ENCODE data around the gene KRT82. TPM values are rescaled to one million over a fixed set of nuclear protein-coding genes. Genes with fewer than 3 reads are reported as not detected.

The KRT82 gene
- total and polyA plus RNA-seq, 2 experiments from 2014 or later = not detected

- Mint-ChIP-seq H3K27me3 (ENCODE audit: insufficient read depth, low read depth, poor library complexity) (peaks cover 4% of the 10 kb centered on the region), H3K4me1 (peaks cover 3% of the 10 kb centered on the region; the same call in 1 of the 3 replicates), H3K4me3 (no peak overlapping the region), H3K9me3 (no peaks in the 10 kb centered on the region), H3K36me3 (ENCODE audit: low read depth) (no peaks in the 10 kb centered on the region; the same call in 2 of the 3 replicates), H3K27ac (no peak overlapping the region)
- H3K36me3 ChIP-seq (ENCODE audit: insufficient read depth) = no peaks in the 10 kb centered on the region
- H3K9me2 ChIP-seq (ENCODE audit: insufficient read depth) = no peaks in the 10 kb centered on the region
- H2AFZ ChIP-seq = no peak overlapping the region
- no peak overlapping the region for H3K27ac ChIP-seq (ENCODE audit: low read depth)
- no peaks in the 10 kb centered on the region for H3K27me3 ChIP-seq (ENCODE audit: insufficient read depth)
- no peak overlapping the region for H3K4me3 ChIP-seq
- DNase-seq (ENCODE audit: low spot score) (no peak), ATAC-seq (no peak)
- no peaks in the 10 kb centered on the region for H3K4me1 ChIP-seq (ENCODE audit: insufficient read depth)
- TF ChIP-seq CREB1 (CRISPR knock-in tag; IDR thresholded peaks at IDR 0.05; ENCODE audit: low read depth) (no peak), CTCF (conservative IDR thresholded peaks at IDR 0.05; ENCODE audit: low read depth in 2 of 2) (no peak), REST (IDR thresholded peaks at IDR 0.05; ENCODE audit: unreplicated experiment) (no peak), JUNB (IDR thresholded peaks at IDR 0.05; ENCODE audit: unreplicated experiment) (no peak), ETS1 (IDR thresholded peaks at IDR 0.05) (no peak), EZH2phosphoT487 (IDR thresholded peaks at IDR 0.05; ENCODE audit: unreplicated experiment) (no peak), ZNF331 (CRISPR knock-in tag; IDR thresholded peaks at IDR 0.05; ENCODE audit: low read depth) (no peak), ZNF114 (CRISPR knock-in tag; IDR thresholded peaks at IDR 0.05) (no peak), POLR2AphosphoS5 (IDR thresholded peaks at IDR 0.05; ENCODE audit: low read depth) (no peak), STAT1 (IDR thresholded peaks at IDR 0.05; ENCODE audit: unreplicated experiment) (no peak), EZH2 (IDR thresholded peaks at IDR 0.05; ENCODE audit: low read depth, unreplicated experiment) (no peak)
- H3K4me2 ChIP-seq = no peak overlapping the region
- no peaks in the 10 kb centered on the region for H3F3A ChIP-seq (replicated peaks; ENCODE audit: low read depth)
- H4K20me1 ChIP-seq (replicated peaks; ENCODE audit: insufficient read depth) = no peaks in the 10 kb centered on the region
- no peaks in the 10 kb centered on the region for H3K79me2 ChIP-seq (replicated peaks; ENCODE audit: insufficient read depth)
These were observed 36.9 kb downstream of the KRT82 start for GRCh38 chr12:52369211-52369610.
